Brain microvascular endothelial cell (primary cell): ENCODE measurements around the gene CCDC85A.
A peak's percentile ranks its signal among the peaks of the same experiment; 100 is the strongest.
"Not testable (repeated sequence)": the region's sequence is repeated elsewhere in the genome, so short reads cannot be mapped to it uniquely, and the experiment has no call there.

ENCODE experiments used
- DNase-seq: peaks from one replicate; pipeline ENCODE4 v3.0.0-alpha.2; 2020
- H3K27ac ChIP-seq: fragments of 250-450 bp; sonication (Bioruptor Pico); 2 replicates; pipeline ENCODE4 v1.5.1; 2020; ENCODE audit warnings: mild to moderate bottlenecking, moderate library complexity
- H3K27me3 ChIP-seq: fragments of 250-450 bp; sonication (Bioruptor Pico); replicated peaks from 2 replicates; pipeline ENCODE4 v1.5.1; 2020; ENCODE audit warnings: mild to moderate bottlenecking
- H3K36me3 ChIP-seq: fragments of 250-450 bp; sonication (Bioruptor Pico); replicated peaks from 2 replicates; pipeline ENCODE4 v1.5.1; 2020; ENCODE audit warnings: mild to moderate bottlenecking
- H3K4me3 ChIP-seq: 2 replicates; pipeline ENCODE4 v1.5.1; 2011; ENCODE audit warnings: low read depth, mild to moderate bottlenecking, control low read depth, low read length, moderate library complexity
- CTCF ChIP-seq: IDR thresholded peaks from 2 replicates; pipeline ENCODE4 v1.5.1; 2011; ENCODE audit warnings: low read depth, mild to moderate bottlenecking, moderate library complexity, low read length, control low read depth, inconsistent platforms; ENCODE audit errors: missing control alignments
- in situ Hi-C: cut with HindIII; loops from 2 replicates; pipeline ENCODE4 v1.10.0; 2017; ENCODE audit warnings: low sequenced_read_pairs, low pct_ligation_motif_present

The CCDC85A gene

GRCh38 chr2:56183643-56184499 is at the start of gene CCDC85A:
TSS of gene CCDC85A (plus strand) at chr2:56183990. CDS start at chr2:56184625, 635 bp downstream.
- DNase-seq = peak; percentile 65
- TF ChIP-seq CTCF = peak; percentile 90
- H3K27ac ChIP-seq = no peak within 1 kb of the TSS
- in situ Hi-C loops = loop anchor here (25.0 kb wide), 1 partner anchor 1328 kb away; no protein-coding TSS in a partner anchor
- H3K4me3 ChIP-seq = peak within 1 kb of the TSS; percentile 54
- peaks cover 36% of the 10 kb centered on the region for H3K27me3 ChIP-seq
- H3K36me3 ChIP-seq = no peaks in the 10 kb centered on the region

- Histone ChIP-seq H3K36me3 (no peaks in the 10 kb centered on the region), H3K27me3 (no peaks in the 10 kb centered on the region), H3K27ac (no peak overlapping the region), H3K4me3 (no peak overlapping the region)
- TF ChIP-seq CTCF = no peak
- in situ Hi-C loops = no loop called here
- no peak for DNase-seq
Measured at GRCh38 chr2:56134861-56135260, 48.9 kb upstream of the CCDC85A start.

- in situ Hi-C loops, H3K36me3 ChIP-seq, H3K27me3 ChIP-seq, DNase-seq, H3K4me3 ChIP-seq, H3K27ac ChIP-seq: not testable (repeated sequence)
Measured at GRCh38 chr2:56142497-56143061, 41.2 kb upstream of the CCDC85A start.

- Histone ChIP-seq H3K27ac (no peak overlapping the region), H3K4me3 (no peak overlapping the region), H3K36me3 (no peaks in the 10 kb centered on the region), H3K27me3 (no peaks in the 10 kb centered on the region)
- DNase-seq = no peak
- in situ Hi-C loops = no loop called here
- no peak for TF ChIP-seq CTCF
Measured at GRCh38 chr2:56147907-56148306, 35.9 kb upstream of the CCDC85A start.

GRCh38 chr2:56148825-56149224 is 35.0 kb upstream of the CCDC85A start:
- no peak for TF ChIP-seq CTCF
- no peaks in the 10 kb centered on the region for H3K36me3 ChIP-seq
- in situ Hi-C loops = no loop called here

GRCh38 chr2:56151841-56152240 is 31.9 kb upstream of the CCDC85A start:
- Histone ChIP-seq H3K27me3 (no peaks in the 10 kb centered on the region), H3K27ac (no peak overlapping the region), H3K4me3 (no peak overlapping the region), H3K36me3 (no peaks in the 10 kb centered on the region)
- in situ Hi-C loops = no loop called here
- TF ChIP-seq CTCF = no peak
- DNase-seq = no peak

More at GRCh38 chr2:56148825-56149224, 35.0 kb upstream of the CCDC85A start:
- H3K27ac ChIP-seq = no peak overlapping the region
- no peaks in the 10 kb centered on the region for H3K27me3 ChIP-seq
- no peak for DNase-seq
- no peak overlapping the region for H3K4me3 ChIP-seq
